Measurements from ENCODE around the gene APLP2. TPM values are rescaled to one million over a fixed set of nuclear protein-coding genes. Genes with fewer than 3 reads are reported as not detected.

The APLP2 gene
- total RNA-seq, 1 donor from 2014 or later: 159 TPM

- DNase-seq: no peak
Observed at GRCh38 chr11:130146796-130147195, 77.1 kb downstream of the APLP2 start.

- DNase-seq: no peak
Observed at GRCh38 chr11:130148796-130149326, 79.2 kb downstream of the APLP2 start.

GRCh38 chr11:130150790-130151189 lies 81.1 kb downstream of the APLP2 start:
- no peak for DNase-seq

- no peak for DNase-seq
Observed at GRCh38 chr11:130151196-130151595, 81.5 kb downstream of the APLP2 start.

GRCh38 chr11:130156108-130157022 lies 86.7 kb downstream of the APLP2 start:
- DNase-seq: no peak

GRCh38 chr11:130157101-130157500 lies 87.4 kb downstream of the APLP2 start:
- DNase-seq: no peak

GRCh38 chr11:130157840-130158239 lies 88.1 kb downstream of the APLP2 start:
- no peak for DNase-seq

GRCh38 chr11:130159139-130159538 lies 89.4 kb downstream of the APLP2 start:
- DNase-seq: no peak

GRCh38 chr11:130159657-130160497 lies 90.2 kb downstream of the APLP2 start, which contains the start of gene ST14:
Gene ST14, plus strand, starts transcription at chr11:130159782. Its CDS starts 198 bp downstream, at chr11:130159980.
- no peak for DNase-seq

GRCh38 chr11:130160498-130161155 lies 90.9 kb downstream of the APLP2 start:
- DNase-seq: no peak

- no peak for DNase-seq
Observed at GRCh38 chr11:130161441-130162145, 91.9 kb downstream of the APLP2 start.

GRCh38 chr11:130162733-130163132 lies 93.0 kb downstream of the APLP2 start:
- no peak for DNase-seq

- DNase-seq: no peak
Observed at GRCh38 chr11:130163346-130164220, 93.9 kb downstream of the APLP2 start.

GRCh38 chr11:130164221-130164570 lies 94.5 kb downstream of the APLP2 start:
- DNase-seq: no peak

GRCh38 chr11:130165601-130166456 lies 96.1 kb downstream of the APLP2 start:
- DNase-seq: no peak

GRCh38 chr11:130166457-130166784 lies 96.7 kb downstream of the APLP2 start:
- no peak for DNase-seq

- no peak for DNase-seq
Observed at GRCh38 chr11:130167146-130167545, 97.5 kb downstream of the APLP2 start.

- no peak for DNase-seq
Observed at GRCh38 chr11:130168105-130168504, 98.4 kb downstream of the APLP2 start.

GRCh38 chr11:130170345-130170744 lies 100.7 kb downstream of the APLP2 start:
- no peak for DNase-seq

GRCh38 chr11:130171534-130171933 lies 101.8 kb downstream of the APLP2 start:
- no peak for DNase-seq
